OCI-M2 (cell line): ENCODE data around the gene LCT.
A peak's percentile ranks its signal among the peaks of the same experiment; 100 is the strongest.
"Not testable (repeated sequence)": the region's sequence is repeated elsewhere in the genome, so short reads cannot be mapped to it uniquely, and the experiment has no call there.

Experiments used
- DNase-seq: peaks from one replicate; lab custom pipeline; 2025; ENCODE audit not compliant: unreplicated experiment; lab: John Stamatoyannopoulos, UW

LCT gene

DNA sequence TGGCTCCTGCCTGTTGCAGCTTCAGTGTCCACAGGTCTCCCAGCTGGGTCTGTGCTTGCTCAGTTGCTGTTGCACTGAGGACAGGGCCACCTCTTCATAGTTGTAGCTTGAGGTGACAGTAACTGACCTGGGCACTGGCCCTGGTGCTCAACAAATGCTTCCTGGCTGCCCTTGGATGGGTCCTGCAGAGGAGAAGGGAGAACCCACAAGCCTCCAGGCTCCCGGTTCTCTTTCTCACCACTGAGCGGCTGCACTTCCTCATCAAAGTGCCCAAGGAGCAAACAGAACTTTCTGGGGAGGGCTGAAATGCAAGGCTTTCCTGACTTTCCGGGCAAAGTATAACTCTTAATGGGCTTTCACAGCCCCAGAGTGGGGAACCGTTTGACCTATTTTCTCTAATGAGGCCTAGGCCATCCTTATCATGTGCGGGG lies 38.7 kb downstream of the LCT start:
- DNase-seq: no peak

DNA sequence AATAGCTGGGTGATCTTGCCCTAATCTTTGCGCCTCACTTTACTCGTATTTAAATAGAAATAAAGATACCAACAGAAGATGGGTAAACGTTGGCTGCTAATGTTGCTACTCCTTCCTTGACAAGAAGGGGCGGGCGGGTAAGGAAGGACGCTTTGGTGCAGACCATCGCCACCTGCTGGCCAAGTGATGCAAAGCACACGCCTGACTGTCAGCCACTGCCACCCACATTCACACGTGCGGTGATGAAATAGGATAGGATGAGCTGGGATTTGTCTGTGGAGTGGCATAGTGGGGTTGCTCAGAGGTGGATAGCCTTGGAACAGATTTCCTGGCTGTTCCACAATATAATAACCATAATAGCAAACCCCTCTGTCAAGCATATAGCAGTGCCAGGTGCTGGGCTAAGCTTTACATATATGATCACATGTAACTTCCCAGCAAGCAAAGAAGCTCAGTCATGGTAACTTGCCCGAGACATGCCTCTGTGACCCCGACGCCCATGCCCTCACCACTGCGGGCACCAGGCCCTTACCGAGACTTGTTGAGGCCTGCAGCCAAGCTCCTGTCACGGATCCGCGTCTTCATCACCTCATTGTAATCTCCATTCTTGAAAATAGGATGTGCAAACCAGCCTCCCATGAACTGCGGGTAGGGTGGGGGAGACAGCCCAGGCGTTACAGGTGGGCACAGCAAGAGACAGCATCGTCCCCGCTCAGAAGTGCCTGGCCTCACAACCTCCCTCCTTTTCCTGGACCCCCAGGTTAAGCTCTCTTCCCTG lies 39.3 kb downstream of the LCT start:
- peak; percentile 19 for DNase-seq

DNA sequence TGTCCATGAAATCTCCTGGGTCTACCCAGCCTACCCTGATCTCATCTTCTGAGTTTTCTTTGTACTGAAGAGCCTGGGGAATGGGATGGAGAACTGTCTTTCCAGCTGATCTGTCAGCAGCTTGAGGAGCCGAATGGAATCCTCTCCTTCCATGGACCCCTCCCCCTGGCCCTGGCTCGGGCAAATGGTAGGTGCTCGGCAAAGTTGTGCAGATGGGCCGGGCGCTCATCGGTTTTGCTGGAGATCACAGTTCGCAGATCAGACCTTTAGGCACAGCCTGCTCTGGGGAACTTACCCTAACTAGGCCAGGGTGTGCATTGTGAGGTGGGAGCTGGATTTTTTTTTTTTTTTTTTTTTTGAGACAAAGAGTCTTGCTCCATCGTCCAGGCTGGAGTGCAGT lies 40.4 kb downstream of the LCT start:
- DNase-seq: no peak

DNA sequence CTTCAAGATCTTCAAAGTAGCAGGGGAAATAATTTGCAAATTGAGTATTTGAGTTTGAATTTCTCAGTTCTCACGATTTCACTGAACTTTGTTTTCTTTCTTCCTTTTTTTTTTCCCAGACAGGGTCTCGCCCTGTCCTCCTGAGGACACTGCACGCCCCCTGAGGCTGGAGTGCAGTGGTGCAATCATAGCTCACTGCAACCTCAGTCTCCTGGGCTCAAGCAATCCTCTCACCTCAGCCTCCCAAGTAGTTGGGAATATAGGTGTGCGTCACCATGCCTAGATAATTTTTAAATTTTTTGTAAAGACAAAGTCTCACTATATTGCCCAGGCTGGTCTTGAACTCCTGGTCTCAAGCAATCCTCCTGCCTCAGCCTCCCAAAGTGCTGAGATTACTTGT lies 41.3 kb downstream of the LCT start:
- DNase-seq: not testable (repeated sequence)

DNA sequence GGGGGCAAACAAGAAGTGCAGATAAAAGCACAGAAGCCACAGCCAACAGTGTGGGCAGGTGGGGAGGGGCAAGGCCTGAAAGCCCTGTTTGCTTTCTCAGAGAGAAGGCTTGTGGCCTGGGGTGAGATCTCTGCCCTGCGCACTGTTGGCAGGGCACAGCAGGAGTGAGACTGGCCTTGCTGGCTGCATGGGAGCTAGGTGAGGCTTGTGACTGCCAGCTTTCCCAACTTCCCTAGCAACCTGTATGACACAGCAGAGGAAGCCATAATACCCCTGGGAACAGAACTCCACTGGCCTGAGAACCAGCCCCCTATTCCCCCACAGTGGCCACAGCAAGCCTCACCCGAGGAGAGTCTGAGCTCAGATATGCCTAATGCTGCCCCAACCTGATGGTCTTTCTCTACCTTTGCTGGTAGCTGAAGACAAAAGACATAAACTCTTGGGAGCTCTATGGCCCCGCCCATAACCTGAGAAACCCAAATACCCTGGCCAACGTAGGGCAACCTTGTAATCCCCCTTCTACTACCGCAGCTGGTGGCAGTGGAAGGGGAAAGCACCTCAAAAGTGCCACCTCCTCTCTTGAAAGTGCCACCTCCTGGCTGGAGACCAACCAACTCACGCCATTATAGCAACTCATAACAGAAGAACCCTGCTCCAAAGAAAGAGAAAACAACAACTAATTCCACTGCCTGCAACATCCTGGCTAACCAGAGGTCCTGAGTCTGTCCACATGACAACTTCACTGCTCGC lies 44.4 kb downstream of the LCT start:
- DNase-seq: no peak

DNA sequence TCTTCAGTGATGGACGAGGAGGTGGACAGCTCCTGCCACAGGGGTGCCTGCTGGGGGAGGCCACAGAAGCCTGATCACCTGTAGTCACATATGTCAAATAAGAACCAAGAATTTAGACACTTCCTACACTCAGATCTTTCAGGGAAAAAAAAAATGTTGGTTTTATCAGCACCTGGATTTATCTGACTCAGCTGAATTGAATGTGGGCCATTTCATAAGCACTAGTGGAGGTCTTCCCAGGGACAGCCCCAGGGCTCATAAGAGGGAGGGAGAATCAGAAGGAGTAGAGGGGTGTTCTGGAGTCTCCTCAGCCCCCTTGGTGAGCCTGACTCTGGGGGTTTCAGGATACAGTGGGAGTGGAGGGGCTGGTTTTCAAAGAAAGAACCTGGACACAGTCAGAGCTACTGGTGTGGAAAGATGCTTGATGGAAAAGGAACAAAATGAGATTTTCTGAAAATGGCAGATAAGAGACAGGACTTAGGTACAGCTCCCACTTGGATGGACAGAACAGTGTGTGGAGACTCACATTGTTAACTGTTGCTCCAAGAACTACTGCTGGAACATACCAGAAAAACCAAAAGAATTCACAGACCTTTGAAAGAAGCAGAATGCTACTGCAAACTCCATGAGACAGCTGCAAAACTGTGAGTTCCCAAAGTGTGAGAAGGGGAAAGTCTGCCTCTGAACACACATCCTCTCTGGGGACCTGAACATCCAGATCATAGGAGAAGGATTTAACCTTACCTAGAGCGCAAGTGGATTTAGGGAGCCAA lies 45.4 kb downstream of the LCT start:
- no peak for DNase-seq

DNA sequence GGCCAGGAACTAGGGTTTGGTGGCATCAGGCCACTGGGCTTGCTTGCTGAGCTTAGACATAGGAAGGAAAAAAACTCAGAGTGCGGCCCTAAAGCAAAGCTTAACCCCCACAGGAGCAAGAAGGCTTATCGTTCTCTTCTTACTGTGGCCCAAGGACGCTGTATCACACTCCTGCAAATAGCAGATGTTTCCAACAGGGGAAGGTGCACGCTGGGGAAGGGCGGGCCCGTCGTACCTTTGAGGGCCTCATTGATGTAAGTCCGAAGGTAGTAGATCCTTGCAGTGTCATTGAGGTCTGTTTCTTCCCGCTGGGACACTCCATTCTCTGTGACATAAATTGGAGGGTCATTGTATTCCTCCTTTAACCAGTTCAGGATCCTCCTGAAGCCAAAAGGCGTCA lies 46.6 kb downstream of the LCT start:
- no peak for DNase-seq

DNA sequence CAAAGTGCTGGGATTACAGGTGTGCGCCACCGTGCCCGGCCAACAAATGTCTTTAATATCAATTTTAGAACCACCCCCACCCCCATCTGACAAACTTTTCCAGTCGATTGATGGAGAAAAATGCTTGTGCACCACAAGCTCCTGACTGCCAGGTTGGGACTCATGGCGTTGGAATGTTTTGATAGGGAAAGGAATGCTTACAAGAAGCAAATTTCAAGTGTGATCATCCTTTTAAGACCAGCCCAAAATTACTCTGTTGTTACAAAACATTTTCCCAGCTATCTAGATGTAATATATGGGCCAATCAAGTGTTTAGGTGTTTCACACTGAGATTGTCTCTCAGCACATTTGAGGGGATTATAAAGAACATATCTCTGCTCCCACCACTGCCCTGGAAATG lies 50.2 kb downstream of the LCT start:
- DNase-seq: no peak

DNA sequence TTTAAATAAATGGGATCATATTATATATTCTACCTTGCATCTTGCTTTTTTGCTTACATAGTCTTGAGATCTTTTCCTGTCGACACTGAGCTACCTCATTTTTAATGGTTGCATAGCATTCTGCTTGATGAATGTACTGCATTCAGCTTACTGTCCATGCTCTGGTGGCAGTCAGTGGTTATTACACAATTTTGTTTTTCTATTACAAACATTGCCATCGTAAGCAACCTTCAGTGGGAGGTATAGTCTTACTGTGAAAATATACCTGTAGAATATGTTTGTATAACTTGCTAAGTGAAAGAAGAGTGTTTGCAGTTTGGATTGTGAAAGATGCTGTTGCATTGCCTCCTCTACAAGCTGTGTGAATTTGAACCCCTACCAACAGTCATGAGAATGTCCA lies 52.0 kb downstream of the LCT start:
- DNase-seq: no peak

DNA sequence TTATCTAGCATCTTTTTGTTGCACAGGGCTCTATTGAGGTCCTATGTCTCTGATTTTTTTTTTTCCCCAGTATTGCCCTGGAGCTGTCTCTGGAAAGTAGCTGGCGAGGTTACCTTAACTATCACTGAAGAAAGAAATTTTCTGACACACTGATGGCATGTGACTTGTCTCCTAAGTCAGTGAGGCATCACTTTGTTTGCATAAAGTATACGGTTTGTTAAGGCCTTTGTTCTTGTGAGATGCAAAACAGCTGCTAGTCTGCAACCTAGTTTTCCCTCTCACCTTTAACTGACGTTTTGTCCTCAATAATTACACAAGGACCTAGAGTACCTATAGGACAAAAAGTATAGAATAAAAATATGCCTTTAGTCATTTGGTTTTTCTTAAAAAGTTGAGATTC lies 53.5 kb downstream of the LCT start:
- DNase-seq: no peak

DNA sequence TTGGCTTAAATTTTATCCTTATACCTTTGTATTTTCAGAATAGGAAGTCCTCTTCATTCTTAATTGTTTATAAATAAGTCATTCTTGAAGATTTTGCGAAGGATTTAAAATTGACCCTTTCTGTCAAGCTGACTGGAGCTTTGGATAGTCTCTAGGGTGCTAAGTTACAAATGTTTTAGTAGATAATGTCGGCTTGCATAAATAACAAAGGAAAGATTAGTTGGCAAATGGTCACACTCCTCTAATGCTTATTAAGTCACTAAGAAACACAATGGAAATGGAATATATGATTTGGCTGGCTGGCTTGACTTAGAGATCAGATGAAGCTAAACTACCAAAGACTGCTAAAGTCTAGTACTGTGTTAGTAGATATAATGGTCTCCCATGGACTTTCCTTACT lies 54.8 kb downstream of the LCT start:
- no peak for DNase-seq

DNA sequence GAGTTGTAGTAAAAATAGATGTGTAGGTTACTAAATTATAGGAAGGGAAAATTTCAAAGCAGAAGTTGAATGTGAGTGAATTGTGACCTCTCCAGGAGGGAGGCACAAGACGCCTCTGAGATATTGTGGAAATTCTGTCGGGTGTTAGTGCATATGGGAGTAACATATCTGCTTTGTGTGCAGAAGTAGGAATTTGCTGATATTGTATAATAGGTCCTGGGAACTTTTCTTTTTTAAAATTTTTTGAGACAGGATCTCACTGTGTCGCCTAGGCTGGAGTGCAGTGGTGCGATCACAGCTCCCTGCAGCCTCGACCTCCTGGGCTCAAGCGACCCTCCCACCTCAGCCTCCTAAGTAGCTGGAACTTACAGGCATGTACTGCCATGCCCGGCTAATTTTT lies 60.6 kb downstream of the LCT start:
- no peak for DNase-seq

DNA sequence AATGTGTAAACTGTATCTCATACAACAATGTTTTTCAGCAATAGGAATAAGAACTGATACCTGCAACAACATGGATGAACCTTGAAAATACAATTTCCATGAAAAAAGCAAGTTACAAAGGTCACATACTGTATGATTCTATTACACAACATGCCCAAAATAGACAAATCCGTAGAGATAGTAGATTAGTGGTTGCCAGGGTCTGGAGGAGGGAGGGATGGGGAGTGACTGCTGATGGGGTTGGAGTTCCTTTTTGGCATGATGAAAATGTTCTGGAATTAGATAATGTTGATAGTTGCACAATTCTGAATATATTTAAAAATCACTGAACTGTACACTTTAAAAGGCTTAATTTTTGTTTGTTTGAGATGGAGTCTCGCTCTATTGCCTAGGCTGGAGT lies 61.6 kb downstream of the LCT start:
- DNase-seq: no peak

DNA sequence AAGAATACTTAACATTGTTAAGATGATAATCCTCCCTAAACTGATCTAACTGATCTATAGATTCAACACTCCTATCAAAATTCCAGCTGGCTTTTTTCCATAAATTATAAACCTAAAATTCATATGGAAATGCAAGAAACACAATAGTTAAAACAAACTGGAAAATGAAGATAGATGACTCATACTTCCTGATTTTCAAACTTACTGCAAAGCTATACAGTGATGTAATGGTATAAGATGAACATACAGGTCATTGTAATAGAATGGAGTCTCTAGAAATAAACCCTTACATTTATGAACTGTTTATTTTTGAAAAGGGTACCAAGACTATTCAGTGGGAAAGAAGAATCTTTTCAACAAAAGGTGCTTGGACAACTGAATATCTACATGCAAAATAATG lies 63.1 kb downstream of the LCT start:
- no peak for DNase-seq

DNA sequence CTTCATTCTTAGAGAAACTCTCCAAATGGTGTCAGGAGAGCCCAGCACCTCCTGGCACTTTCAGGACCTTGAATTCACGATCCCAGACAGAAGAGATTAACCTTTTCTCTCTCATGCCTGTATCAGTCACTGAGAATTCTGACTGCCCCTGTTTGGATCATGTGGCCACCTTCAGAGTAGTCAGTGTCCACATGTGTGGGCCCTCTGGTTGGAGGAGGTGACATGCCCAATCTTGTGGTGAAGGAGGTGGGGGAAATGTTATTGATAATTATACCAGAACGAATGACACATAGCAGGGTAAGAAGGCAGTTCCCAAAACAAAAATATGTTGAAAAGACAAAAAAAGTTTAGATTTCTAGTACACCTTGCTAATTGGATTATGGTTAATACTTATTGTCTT lies 63.7 kb downstream of the LCT start:
- no peak for DNase-seq

DNA sequence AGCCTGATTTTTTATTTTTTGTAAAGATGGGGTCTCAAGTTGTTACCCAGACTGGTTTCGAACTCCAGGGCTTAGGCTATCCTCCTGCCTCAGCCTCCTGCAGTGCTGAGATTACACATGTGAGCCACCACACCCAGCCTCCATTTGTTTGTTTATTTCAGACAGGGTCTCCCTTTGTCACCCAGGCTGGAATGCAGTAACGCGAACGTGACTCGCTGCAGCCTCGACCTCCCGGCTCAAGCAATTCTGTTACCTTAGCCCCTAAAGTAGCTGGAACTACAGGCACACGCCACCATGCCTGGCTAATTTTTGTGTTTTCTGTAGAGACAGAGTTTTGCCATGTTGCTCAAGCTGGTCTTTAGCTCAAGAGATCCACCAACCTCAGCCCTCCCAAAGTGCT lies 68.1 kb downstream of the LCT start:
- DNase-seq: no peak

DNA sequence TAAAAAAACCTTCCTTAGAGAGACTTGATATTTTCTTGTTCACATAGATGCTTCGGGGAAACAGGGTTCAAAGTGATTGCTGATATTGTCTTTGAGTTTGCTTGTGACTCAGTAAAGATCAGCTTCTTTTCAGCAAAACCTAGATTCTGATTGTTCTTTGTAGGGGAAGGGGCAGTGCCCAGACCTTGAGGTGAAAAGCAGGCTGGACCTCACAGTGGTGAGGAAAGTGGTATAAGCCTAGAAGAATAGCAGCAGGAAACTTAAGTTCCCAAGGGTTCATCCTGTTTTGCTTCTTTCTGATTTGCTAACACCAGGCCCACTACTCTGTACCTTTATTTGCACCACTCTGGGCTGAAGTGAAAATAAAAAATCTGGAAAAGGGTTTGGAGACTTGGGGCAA lies 74.5 kb downstream of the LCT start:
- DNase-seq: no peak

DNA sequence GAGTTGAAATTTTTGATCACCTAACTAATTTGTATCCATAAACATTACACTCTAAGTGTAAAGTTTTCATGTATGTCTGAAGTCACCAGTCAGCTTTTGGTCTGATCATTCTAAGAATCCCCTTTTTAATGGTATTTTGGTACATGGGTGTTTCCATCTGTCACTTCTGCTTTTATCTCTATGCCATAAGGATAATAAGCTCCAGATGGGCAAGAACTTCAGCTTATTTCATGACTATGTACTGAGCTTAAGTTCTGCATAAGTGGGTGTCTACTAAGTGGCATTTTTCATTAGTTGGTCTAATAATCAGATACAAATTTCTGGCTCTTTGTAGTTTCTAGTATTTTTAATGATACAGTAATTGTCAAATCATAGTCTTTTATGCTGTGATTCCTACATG lies 75.0 kb downstream of the LCT start:
- no peak for DNase-seq

DNA sequence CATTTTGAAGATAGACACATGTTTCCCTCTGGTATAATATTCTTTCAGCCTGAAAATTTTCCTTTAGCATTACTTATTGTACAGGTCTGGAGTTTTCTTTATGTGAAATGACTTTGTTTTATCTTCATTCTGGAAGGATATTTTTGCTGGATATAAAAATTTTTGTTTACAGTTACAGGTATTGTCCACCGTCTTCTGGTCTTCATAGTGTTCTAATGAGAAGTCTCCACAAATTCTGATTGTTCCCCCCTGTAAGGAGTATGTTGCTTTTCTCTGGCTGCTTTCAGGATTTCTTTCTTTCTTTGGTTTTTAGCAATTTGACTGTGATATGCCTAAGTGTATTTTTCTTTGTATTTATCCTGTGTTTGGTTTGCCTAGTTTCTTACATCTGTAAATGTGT lies 80.3 kb downstream of the LCT start:
- no peak for DNase-seq

DNA sequence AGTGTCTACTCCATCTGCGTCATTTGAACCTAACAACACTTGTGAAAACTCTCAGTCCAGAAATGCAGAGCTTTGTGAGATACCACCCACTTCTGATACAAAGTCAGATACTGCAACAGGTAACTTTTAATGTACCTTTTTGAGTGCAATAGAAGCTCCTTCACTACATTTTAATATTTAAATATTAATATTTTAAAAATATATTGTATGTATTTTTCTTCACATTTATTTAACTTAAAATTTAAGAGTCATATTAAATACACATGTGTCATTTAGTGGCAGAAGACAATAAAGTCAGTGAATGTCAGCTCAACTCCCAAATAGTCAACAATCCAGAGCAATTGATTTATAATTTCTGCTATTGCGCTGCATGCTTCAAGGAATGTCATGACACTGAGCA lies 81.4 kb downstream of the LCT start:
- no peak for DNase-seq

DNA sequence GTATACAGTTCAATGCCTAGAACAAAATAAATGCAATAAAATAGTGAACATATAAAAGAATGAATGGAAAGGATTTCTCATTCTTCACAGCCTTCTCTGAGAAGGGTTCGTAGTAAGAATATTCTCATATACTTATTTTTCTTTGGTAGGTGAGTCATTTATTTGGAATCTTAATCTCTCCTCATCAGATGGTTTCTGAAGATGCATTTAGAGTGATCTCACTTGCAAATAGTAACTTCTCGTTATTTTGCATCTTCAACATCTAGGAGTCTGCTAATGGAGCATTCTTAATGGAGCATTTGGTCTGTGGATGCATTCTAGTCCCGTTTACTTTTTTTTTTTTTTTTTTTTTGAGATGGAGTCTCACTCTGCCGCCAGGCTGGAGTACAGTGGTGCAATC lies 91.4 kb downstream of the LCT start:
- DNase-seq: no peak

DNA sequence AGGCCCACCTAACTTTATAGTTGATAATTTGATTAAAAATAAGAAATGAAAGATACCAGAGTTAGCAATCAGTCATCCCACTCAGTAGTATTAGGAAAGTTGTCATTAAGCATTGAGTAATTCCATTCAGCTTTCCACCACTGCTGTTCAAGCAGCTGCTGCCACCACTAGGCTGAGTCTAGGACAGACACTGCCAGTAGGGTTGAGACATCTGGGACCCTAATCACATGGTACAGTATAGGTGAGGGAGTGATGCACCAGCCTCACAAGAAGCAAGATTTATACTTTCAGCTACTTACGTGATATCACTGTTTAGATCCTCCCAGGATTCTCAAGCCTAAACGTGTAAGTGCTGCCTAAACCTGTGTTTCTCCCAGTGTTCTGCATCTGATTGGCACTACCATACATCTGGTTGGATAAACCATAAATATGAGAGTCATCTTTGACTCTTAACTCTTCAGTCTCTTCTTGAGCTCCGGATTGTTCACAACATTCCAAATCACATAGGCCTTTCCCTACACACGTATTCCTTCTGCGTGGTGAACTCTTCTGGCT lies 92.1 kb downstream of the LCT start:
- DNase-seq: no peak
